Measurements from ENCODE around the gene STRA6.

GRCh38 chr15:74233373-74233772 is 30.8 kb upstream of the STRA6 start:
- TF ChIP-seq CTCF (IDR thresholded peaks at IDR 0.05), result no peak
- TF ChIP-seq POLR2AphosphoS5 (IDR thresholded peaks at IDR 0.05), result no peak

Measured in esophagus muscularis mucosa (tissue), 3 donors.